Measurements from ENCODE around the gene SLC22A3. TPM values are rescaled to one million over a fixed set of nuclear protein-coding genes. Genes with fewer than 3 reads are reported as not detected.
"Not testable (repeated sequence)": the region's sequence is repeated elsewhere in the genome, so short reads cannot be mapped to it uniquely, and the experiment has no call there.

The SLC22A3 gene
- total RNA-seq, 2 experiments from 2014 or later, result not detected

GRCh38 chr6:160360955-160361354, 12.8 kb downstream of the SLC22A3 start:
- H3K27me3 Mint-ChIP-seq, result peaks cover 4% of the 10 kb centered on the region
- DNase-seq (no peak), ATAC-seq (no peak)
- H3K9me3 Mint-ChIP-seq (ENCODE audit: low read depth), result no peaks in the 10 kb centered on the region
- H3K27ac Mint-ChIP-seq, result no peak overlapping the region
- no peaks in the 10 kb centered on the region for H3K4me1 Mint-ChIP-seq
- CTCF ChIA-PET, result no interaction called here
- POLR2A ChIA-PET, result no interaction called here
- intact Hi-C loops (cut with DNase I, micrococcal nuclease), result no loop called here
- no peaks in the 10 kb centered on the region for H3K36me3 Mint-ChIP-seq (ENCODE audit: low read depth)
- no peak overlapping the region for H3K4me3 Mint-ChIP-seq

- CTCF ChIA-PET, result no interaction called here
- Mint-ChIP-seq H3K36me3 (ENCODE audit: low read depth) (no peaks in the 10 kb centered on the region), H3K27ac (no peak overlapping the region), H3K4me1 (no peaks in the 10 kb centered on the region), H3K9me3 (ENCODE audit: low read depth) (no peaks in the 10 kb centered on the region), H3K4me3 (no peak overlapping the region), H3K27me3 (peaks cover 4% of the 10 kb centered on the region)
- ATAC-seq (no peak), DNase-seq (no peak)
- POLR2A ChIA-PET, result no interaction called here
- intact Hi-C loops (cut with DNase I, micrococcal nuclease), result no loop called here
Measured at GRCh38 chr6:160362556-160362955, 14.4 kb downstream of the SLC22A3 start.

GRCh38 chr6:160363016-160363996, 15.1 kb downstream of the SLC22A3 start:
- DNase-seq (no peak), ATAC-seq (no peak)
- Mint-ChIP-seq H3K27me3 (peaks cover 4% of the 10 kb centered on the region), H3K4me3 (no peak overlapping the region), H3K36me3 (ENCODE audit: low read depth) (no peaks in the 10 kb centered on the region), H3K27ac (no peak overlapping the region), H3K9me3 (ENCODE audit: low read depth) (no peaks in the 10 kb centered on the region), H3K4me1 (no peaks in the 10 kb centered on the region)
- intact Hi-C loops (cut with DNase I, micrococcal nuclease), result no loop called here
- CTCF ChIA-PET, result interaction anchor here (0.9 kb wide), 1 partner anchor 10 kb away, joined by 3 read pairs; no protein-coding TSS in a partner anchor
- POLR2A ChIA-PET, result no interaction called here

DNA sequence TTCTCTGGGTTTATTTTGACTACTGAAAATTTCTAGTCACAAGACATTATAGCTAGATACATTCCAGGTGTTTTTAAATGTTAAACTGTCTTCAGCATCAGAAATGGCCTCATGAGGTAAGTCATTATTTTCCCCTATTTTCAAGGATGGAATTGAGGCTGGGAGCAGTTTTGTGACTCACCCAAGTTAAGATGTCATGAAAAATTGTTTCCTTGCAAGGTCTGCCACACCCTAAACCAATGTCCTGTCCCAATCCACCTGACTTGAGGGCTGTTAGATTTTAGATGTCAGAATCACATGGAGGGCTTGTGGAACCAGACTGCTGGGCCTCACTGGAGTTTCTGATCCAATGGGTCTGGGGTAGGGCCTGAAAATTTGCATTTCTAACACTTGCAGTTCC, 16.9 kb downstream of the SLC22A3 start:
- Mint-ChIP-seq H3K4me1 (no peaks in the 10 kb centered on the region), H3K4me3 (no peak overlapping the region), H3K36me3 (ENCODE audit: low read depth) (no peaks in the 10 kb centered on the region), H3K27me3 (peaks cover 4% of the 10 kb centered on the region), H3K9me3 (ENCODE audit: low read depth) (peaks cover 2% of the 10 kb centered on the region), H3K27ac (no peak overlapping the region)
- DNase-seq (no peak), ATAC-seq (no peak)
- intact Hi-C loops (cut with DNase I, micrococcal nuclease), result no loop called here
- ChIA-PET POLR2A (no interaction called here), CTCF (no interaction called here)

GRCh38 chr6:160367798-160368547, 19.8 kb downstream of the SLC22A3 start:
- ATAC-seq (no peak), DNase-seq (no peak)
- Mint-ChIP-seq H3K9me3 (ENCODE audit: low read depth) (peaks cover 4% of the 10 kb centered on the region), H3K27me3 (peaks cover 9% of the 10 kb centered on the region), H3K36me3 (ENCODE audit: low read depth) (no peaks in the 10 kb centered on the region), H3K4me3 (no peak overlapping the region), H3K4me1 (no peaks in the 10 kb centered on the region), H3K27ac (no peak overlapping the region)
- intact Hi-C loops (cut with DNase I, micrococcal nuclease), result no loop called here
- ChIA-PET CTCF (no interaction called here), POLR2A (interaction anchor here (0.6 kb wide), 1 partner anchor 879 kb away, joined by 7 read pairs; no protein-coding TSS in a partner anchor)

DNA sequence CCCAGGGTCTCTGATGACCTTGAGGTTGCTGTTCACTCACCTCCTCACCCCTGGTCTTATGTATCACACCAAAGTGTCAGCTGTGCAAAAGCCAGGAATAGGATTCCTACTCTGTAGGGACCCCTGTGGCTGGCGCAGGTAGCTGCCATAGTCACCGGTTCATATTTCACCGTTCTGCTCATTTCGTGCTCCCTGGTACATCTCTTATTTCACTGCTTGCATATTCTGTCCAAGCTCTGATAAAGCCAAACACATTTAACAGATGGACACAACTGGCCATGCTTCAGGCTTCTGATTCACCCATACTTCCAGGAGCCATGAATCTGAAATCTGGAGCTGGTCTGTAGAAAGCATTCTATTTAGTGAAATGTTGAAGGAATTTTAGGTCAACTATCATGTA, 20.5 kb downstream of the SLC22A3 start:
- H3K27ac Mint-ChIP-seq, result no peak overlapping the region
- no peak for ATAC-seq
- H3K27me3 Mint-ChIP-seq, result peaks cover 13% of the 10 kb centered on the region
- DNase-seq, result no peak
- CTCF ChIA-PET, result no interaction called here
- H3K4me1 Mint-ChIP-seq, result no peaks in the 10 kb centered on the region
- intact Hi-C loops (cut with DNase I, micrococcal nuclease), result no loop called here
- H3K9me3 Mint-ChIP-seq (ENCODE audit: low read depth), result peaks cover 4% of the 10 kb centered on the region
- no peak overlapping the region for H3K4me3 Mint-ChIP-seq
- no peaks in the 10 kb centered on the region for H3K36me3 Mint-ChIP-seq (ENCODE audit: low read depth)
- POLR2A ChIA-PET, result no interaction called here

DNA sequence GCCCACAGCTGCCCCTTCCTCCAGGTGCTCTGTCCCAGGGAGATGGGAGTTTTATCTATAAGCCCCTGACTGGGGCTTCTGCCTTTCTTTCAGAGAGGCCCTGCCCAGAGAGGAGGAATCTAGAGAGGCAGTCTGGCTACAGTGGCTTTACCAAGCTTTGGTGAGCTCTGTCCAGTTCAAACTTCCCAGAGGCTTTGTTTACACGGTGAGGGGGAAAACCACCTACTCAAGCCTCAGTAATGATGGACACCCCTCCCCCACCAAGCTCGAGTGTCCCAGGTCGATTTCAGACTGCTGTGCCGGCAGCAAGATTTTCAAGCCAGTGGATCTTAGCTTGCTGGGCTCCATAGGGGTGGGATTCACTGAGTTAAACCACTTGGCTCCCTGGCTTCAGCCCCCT, 25.4 kb downstream of the SLC22A3 start:
- H3K36me3 Mint-ChIP-seq (ENCODE audit: low read depth); DNase-seq; H3K4me1 Mint-ChIP-seq; ATAC-seq; H3K9me3 Mint-ChIP-seq (ENCODE audit: low read depth); H3K4me3 Mint-ChIP-seq; intact Hi-C loops (cut with DNase I, micrococcal nuclease); POLR2A ChIA-PET; H3K27ac Mint-ChIP-seq: not testable (repeated sequence)
- H3K27me3 Mint-ChIP-seq, result peaks cover 16% of the 10 kb centered on the region
- CTCF ChIA-PET, result interaction anchor here (0.6 kb wide), 1 partner anchor 461 kb away, joined by 3 read pairs; no protein-coding TSS in a partner anchor

GRCh38 chr6:160374836-160375560, 26.8 kb downstream of the SLC22A3 start:
- peaks cover 18% of the 10 kb centered on the region for H3K27me3 Mint-ChIP-seq
- intact Hi-C loops (cut with DNase I, micrococcal nuclease), result no loop called here
- ChIA-PET POLR2A (no interaction called here), CTCF (interaction anchor here (0.8 kb wide), 1 partner anchor 53 kb away, joined by 3 read pairs; no protein-coding TSS in a partner anchor)
- ATAC-seq (no peak), DNase-seq (no peak)
- H3K27ac Mint-ChIP-seq, result no peak overlapping the region
- H3K4me3 Mint-ChIP-seq, result no peak overlapping the region
- no peaks in the 10 kb centered on the region for H3K4me1 Mint-ChIP-seq
- no peaks in the 10 kb centered on the region for H3K36me3 Mint-ChIP-seq (ENCODE audit: low read depth)
- peaks cover 2% of the 10 kb centered on the region for H3K9me3 Mint-ChIP-seq (ENCODE audit: low read depth)

- H3K9me3 Mint-ChIP-seq (ENCODE audit: low read depth), result no peaks in the 10 kb centered on the region
- H3K4me1 Mint-ChIP-seq, result no peaks in the 10 kb centered on the region
- CTCF ChIA-PET, result interaction anchor here (0.8 kb wide), 1 partner anchor 53 kb away, joined by 3 read pairs; no protein-coding TSS in a partner anchor
- H3K27ac Mint-ChIP-seq, result no peak overlapping the region
- H3K27me3 Mint-ChIP-seq, result peaks cover 18% of the 10 kb centered on the region
- no peak overlapping the region for H3K4me3 Mint-ChIP-seq
- POLR2A ChIA-PET, result no interaction called here
- no peaks in the 10 kb centered on the region for H3K36me3 Mint-ChIP-seq (ENCODE audit: low read depth)
- ATAC-seq, result no peak
- no peak for DNase-seq
- intact Hi-C loops (cut with DNase I, micrococcal nuclease), result no loop called here
Measured at GRCh38 chr6:160375561-160375949, 27.4 kb downstream of the SLC22A3 start.

GRCh38 chr6:160376445-160376844, 28.3 kb downstream of the SLC22A3 start:
- ATAC-seq (no peak), DNase-seq (no peak)
- H3K4me1 Mint-ChIP-seq, result no peaks in the 10 kb centered on the region
- H3K9me3 Mint-ChIP-seq (ENCODE audit: low read depth), result no peaks in the 10 kb centered on the region
- peaks cover 18% of the 10 kb centered on the region for H3K27me3 Mint-ChIP-seq
- CTCF ChIA-PET, result no interaction called here
- POLR2A ChIA-PET, result no interaction called here
- H3K36me3 Mint-ChIP-seq (ENCODE audit: low read depth), result no peaks in the 10 kb centered on the region
- no peak overlapping the region for H3K4me3 Mint-ChIP-seq
- H3K27ac Mint-ChIP-seq, result no peak overlapping the region
- intact Hi-C loops (cut with DNase I, micrococcal nuclease), result no loop called here

DNA sequence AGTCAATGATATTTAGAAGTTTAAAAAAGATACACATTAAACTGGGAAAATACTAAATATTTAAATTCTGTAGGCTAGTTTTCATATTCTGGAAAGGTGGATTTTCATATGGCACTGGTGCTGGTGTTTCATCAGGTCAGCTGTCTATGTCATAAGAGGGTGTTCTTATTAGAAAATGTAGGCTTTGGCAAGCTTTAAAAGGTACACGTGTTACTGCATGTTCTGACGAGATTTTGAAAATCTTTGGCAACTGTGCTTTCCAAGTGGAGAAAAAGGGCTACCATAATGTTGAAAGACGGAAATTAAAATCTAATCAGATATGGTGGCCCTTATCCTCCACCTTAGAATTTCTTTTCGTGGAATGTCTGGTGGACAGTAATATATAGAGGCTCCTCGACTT, 30.0 kb downstream of the SLC22A3 start:
- ChIA-PET POLR2A (no interaction called here), CTCF (no interaction called here)
- intact Hi-C loops (cut with DNase I, micrococcal nuclease), result no loop called here
- Mint-ChIP-seq H3K27ac (no peak overlapping the region), H3K9me3 (ENCODE audit: low read depth) (peaks cover 9% of the 10 kb centered on the region), H3K4me3 (no peak overlapping the region), H3K36me3 (ENCODE audit: low read depth) (peaks cover 1% of the 10 kb centered on the region), H3K27me3 (peaks cover 6% of the 10 kb centered on the region), H3K4me1 (no peaks in the 10 kb centered on the region)
- ATAC-seq (no peak), DNase-seq (no peak)

All from activated CD4-positive, alpha-beta T cell treated with anti-CD3 and anti-CD28 coated beads for 36 hours (primary cell).